ENCODE data around the gene SBF2.

DNA sequence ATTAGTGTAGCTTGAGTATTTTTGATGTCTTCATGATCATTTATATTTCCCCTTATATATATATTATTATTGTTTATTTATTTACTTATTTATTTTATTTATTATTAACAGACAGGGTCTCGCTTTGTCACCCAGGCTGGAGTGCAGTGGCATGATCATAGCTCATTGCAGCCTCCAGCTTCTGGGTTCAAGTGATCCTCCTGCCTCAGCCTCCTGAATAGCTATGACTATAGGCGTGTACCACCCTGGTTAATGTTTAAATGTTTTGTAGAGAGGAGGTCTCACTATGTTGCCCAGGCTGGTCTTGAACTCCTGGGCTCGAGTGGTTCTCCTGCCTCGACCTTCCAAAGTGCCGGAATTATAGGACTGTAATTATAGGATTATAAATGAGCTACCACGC, 21.1 kb upstream of the SBF2 start:
- TF ChIP-seq, protein P1, sequence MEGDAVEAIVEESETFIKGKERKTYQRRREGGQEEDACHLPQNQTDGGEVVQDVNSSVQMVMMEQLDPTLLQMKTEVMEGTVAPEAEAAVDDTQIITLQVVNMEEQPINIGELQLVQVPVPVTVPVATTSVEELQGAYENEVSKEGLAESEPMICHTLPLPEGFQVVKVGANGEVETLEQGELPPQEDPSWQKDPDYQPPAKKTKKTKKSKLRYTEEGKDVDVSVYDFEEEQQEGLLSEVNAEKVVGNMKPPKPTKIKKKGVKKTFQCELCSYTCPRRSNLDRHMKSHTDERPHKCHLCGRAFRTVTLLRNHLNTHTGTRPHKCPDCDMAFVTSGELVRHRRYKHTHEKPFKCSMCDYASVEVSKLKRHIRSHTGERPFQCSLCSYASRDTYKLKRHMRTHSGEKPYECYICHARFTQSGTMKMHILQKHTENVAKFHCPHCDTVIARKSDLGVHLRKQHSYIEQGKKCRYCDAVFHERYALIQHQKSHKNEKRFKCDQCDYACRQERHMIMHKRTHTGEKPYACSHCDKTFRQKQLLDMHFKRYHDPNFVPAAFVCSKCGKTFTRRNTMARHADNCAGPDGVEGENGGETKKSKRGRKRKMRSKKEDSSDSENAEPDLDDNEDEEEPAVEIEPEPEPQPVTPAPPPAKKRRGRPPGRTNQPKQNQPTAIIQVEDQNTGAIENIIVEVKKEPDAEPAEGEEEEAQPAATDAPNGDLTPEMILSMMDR (IDR thresholded peaks at IDR 0.05): no peak
- TF ChIP-seq EZH2 (IDR thresholded peaks at IDR 0.05; ENCODE audit: borderline replicate concordance, insufficient read depth, low read depth, low read length, poor library complexity, severe bottlenecking): no peak

Data from B cell (primary cell).